Measurements from ENCODE around the gene ACADSB. TPM values are rescaled to one million over a fixed set of nuclear protein-coding genes. Genes with fewer than 3 reads are reported as not detected.
A peak's percentile ranks its signal among the peaks of the same experiment; 100 is the strongest.

Gene ACADSB
- total RNA-seq, 1 experiment from 2014 or later = 14.5 TPM

DNA sequence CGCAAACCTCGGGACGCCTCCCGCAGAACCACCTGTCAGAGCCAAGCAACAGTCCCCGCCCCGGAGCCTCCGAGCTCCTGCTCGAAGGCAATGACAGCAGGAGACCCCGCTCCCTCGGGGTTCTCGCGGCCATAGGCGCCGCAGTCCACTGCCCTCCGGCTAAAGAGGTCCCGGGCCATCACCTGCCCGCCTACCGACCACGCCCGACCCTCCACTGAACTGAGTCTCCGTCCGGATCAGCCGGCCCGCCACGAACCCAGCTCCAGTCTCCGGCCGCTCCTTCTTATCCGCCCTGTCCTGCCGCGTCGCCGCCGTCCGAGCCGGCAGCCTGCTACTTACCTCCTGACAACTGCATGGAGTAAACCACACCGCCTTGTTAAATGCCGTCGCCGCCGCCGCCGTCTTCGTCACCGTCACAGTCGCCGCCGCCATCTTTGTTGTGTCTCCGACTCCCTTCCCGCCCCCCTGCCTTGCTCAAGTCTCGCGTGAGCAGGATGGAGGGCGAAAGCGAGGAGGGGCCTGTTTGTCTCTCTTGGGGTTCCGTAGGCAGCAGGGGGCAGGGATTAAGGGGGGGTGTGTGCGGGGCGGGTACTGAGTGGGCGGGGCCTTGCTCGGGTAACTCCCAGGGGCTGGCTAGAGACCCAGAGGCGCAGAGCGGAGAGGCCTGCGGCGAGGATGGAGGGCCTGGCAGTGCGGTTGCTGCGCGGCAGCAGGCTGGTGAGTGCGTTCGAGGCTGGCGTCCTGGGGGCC, at the start of gene ACADSB, which contains the start of gene IKZF5 (continued):
- TF ChIP-seq CREM (CRISPR knock-in tag; IDR thresholded peaks at IDR 0.05) = no peak; the same call in 1 of the 2 replicates
- TF ChIP-seq GTF2I (CRISPR knock-in tag; conservative IDR thresholded peaks at IDR 0.05) = no peak
- peak; percentile 26; the same call in 1 of the 2 replicates for TF ChIP-seq ESRRA (CRISPR knock-in tag; IDR thresholded peaks at IDR 0.05; ENCODE audit: borderline replicate concordance)
- no peak for TF ChIP-seq ZNF263 (CRISPR knock-in tag; IDR thresholded peaks at IDR 0.05; ENCODE audit: low read depth)
- TF ChIP-seq NFE2L1 (CRISPR knock-in tag; IDR thresholded peaks at IDR 0.05) = no peak
- TF ChIP-seq, protein P1, sequence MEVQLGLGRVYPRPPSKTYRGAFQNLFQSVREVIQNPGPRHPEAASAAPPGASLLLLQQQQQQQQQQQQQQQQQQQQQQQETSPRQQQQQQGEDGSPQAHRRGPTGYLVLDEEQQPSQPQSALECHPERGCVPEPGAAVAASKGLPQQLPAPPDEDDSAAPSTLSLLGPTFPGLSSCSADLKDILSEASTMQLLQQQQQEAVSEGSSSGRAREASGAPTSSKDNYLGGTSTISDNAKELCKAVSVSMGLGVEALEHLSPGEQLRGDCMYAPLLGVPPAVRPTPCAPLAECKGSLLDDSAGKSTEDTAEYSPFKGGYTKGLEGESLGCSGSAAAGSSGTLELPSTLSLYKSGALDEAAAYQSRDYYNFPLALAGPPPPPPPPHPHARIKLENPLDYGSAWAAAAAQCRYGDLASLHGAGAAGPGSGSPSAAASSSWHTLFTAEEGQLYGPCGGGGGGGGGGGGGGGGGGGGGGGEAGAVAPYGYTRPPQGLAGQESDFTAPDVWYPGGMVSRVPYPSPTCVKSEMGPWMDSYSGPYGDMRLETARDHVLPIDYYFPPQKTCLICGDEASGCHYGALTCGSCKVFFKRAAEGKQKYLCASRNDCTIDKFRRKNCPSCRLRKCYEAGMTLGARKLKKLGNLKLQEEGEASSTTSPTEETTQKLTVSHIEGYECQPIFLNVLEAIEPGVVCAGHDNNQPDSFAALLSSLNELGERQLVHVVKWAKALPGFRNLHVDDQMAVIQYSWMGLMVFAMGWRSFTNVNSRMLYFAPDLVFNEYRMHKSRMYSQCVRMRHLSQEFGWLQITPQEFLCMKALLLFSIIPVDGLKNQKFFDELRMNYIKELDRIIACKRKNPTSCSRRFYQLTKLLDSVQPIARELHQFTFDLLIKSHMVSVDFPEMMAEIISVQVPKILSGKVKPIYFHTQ (CRISPR knock-in tag; IDR thresholded peaks at IDR 0.05) = no peak
- TF ChIP-seq, protein P2, sequence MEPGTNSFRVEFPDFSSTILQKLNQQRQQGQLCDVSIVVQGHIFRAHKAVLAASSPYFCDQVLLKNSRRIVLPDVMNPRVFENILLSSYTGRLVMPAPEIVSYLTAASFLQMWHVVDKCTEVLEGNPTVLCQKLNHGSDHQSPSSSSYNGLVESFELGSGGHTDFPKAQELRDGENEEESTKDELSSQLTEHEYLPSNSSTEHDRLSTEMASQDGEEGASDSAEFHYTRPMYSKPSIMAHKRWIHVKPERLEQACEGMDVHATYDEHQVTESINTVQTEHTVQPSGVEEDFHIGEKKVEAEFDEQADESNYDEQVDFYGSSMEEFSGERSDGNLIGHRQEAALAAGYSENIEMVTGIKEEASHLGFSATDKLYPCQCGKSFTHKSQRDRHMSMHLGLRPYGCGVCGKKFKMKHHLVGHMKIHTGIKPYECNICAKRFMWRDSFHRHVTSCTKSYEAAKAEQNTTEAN (CRISPR knock-in tag; IDR thresholded peaks at IDR 0.05) = no peak
- TF ChIP-seq, protein P3, sequence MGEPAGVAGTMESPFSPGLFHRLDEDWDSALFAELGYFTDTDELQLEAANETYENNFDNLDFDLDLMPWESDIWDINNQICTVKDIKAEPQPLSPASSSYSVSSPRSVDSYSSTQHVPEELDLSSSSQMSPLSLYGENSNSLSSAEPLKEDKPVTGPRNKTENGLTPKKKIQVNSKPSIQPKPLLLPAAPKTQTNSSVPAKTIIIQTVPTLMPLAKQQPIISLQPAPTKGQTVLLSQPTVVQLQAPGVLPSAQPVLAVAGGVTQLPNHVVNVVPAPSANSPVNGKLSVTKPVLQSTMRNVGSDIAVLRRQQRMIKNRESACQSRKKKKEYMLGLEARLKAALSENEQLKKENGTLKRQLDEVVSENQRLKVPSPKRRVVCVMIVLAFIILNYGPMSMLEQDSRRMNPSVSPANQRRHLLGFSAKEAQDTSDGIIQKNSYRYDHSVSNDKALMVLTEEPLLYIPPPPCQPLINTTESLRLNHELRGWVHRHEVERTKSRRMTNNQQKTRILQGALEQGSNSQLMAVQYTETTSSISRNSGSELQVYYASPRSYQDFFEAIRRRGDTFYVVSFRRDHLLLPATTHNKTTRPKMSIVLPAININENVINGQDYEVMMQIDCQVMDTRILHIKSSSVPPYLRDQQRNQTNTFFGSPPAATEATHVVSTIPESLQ (CRISPR knock-in tag; IDR thresholded peaks at IDR 0.05) = no peak
- TF ChIP-seq, protein P4, sequence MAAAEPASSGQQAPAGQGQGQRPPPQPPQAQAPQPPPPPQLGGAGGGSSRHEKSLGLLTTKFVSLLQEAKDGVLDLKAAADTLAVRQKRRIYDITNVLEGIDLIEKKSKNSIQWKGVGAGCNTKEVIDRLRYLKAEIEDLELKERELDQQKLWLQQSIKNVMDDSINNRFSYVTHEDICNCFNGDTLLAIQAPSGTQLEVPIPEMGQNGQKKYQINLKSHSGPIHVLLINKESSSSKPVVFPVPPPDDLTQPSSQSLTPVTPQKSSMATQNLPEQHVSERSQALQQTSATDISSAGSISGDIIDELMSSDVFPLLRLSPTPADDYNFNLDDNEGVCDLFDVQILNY (CRISPR knock-in tag; IDR thresholded peaks at IDR 0.05) = peak; percentile 91
- TF ChIP-seq, protein P5, sequence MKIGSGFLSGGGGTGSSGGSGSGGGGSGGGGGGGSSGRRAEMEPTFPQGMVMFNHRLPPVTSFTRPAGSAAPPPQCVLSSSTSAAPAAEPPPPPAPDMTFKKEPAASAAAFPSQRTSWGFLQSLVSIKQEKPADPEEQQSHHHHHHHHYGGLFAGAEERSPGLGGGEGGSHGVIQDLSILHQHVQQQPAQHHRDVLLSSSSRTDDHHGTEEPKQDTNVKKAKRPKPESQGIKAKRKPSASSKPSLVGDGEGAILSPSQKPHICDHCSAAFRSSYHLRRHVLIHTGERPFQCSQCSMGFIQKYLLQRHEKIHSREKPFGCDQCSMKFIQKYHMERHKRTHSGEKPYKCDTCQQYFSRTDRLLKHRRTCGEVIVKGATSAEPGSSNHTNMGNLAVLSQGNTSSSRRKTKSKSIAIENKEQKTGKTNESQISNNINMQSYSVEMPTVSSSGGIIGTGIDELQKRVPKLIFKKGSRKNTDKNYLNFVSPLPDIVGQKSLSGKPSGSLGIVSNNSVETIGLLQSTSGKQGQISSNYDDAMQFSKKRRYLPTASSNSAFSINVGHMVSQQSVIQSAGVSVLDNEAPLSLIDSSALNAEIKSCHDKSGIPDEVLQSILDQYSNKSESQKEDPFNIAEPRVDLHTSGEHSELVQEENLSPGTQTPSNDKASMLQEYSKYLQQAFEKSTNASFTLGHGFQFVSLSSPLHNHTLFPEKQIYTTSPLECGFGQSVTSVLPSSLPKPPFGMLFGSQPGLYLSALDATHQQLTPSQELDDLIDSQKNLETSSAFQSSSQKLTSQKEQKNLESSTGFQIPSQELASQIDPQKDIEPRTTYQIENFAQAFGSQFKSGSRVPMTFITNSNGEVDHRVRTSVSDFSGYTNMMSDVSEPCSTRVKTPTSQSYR (CRISPR knock-in tag; IDR thresholded peaks at IDR 0.05) = no peak
- no peak for TF ChIP-seq HMGA2 (CRISPR knock-in tag; IDR thresholded peaks at IDR 0.05)
- TF ChIP-seq PRRX2 (CRISPR knock-in tag; IDR thresholded peaks at IDR 0.05) = no peak
- TF ChIP-seq ZNF219 (CRISPR knock-in tag; IDR thresholded peaks at IDR 0.05; ENCODE audit: borderline replicate concordance) = no peak
- no peak for TF ChIP-seq NR2C2 (CRISPR knock-in tag; IDR thresholded peaks at IDR 0.05)
- TF ChIP-seq TP53 (CRISPR knock-in tag; IDR thresholded peaks at IDR 0.05) = peak; percentile 69; the same call in 1 of the 2 replicates
- TF ChIP-seq, protein P6, sequence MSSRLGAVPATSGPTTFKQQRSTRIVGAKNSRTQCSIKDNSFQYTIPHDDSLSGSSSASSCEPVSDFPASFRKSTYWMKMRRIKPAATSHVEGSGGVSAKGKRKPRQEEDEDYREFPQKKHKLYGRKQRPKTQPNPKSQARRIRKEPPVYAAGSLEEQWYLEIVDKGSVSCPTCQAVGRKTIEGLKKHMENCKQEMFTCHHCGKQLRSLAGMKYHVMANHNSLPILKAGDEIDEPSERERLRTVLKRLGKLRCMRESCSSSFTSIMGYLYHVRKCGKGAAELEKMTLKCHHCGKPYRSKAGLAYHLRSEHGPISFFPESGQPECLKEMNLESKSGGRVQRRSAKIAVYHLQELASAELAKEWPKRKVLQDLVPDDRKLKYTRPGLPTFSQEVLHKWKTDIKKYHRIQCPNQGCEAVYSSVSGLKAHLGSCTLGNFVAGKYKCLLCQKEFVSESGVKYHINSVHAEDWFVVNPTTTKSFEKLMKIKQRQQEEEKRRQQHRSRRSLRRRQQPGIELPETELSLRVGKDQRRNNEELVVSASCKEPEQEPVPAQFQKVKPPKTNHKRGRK (CRISPR knock-in tag; IDR thresholded peaks at IDR 0.05; ENCODE audit: borderline replicate concordance) = no peak
- TF ChIP-seq KAT7 (CRISPR knock-in tag; IDR thresholded peaks at IDR 0.05; ENCODE audit: borderline replicate concordance) = peak; percentile 27; the same call in 1 of the 2 replicates
- TF ChIP-seq ZNF317 (CRISPR knock-in tag; IDR thresholded peaks at IDR 0.05; ENCODE audit: borderline replicate concordance, low read depth) = no peak
- TF ChIP-seq TEAD1 (CRISPR knock-in tag; IDR thresholded peaks at IDR 0.05) = peak; percentile 86
- TF ChIP-seq MXD4 (CRISPR knock-in tag; IDR thresholded peaks at IDR 0.05; ENCODE audit: borderline replicate concordance) = no peak
- peak; percentile 58; the same call in 1 of the 2 replicates for TF ChIP-seq FOXP1 (CRISPR knock-in tag; IDR thresholded peaks at IDR 0.05; ENCODE audit: borderline replicate concordance)
- TF ChIP-seq, protein P7, sequence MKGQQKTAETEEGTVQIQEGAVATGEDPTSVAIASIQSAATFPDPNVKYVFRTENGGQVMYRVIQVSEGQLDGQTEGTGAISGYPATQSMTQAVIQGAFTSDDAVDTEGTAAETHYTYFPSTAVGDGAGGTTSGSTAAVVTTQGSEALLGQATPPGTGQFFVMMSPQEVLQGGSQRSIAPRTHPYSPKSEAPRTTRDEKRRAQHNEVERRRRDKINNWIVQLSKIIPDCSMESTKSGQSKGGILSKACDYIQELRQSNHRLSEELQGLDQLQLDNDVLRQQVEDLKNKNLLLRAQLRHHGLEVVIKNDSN (CRISPR knock-in tag; IDR thresholded peaks at IDR 0.05) = peak; percentile 17; the same call in 1 of the 2 replicates
- TF ChIP-seq, protein P8, sequence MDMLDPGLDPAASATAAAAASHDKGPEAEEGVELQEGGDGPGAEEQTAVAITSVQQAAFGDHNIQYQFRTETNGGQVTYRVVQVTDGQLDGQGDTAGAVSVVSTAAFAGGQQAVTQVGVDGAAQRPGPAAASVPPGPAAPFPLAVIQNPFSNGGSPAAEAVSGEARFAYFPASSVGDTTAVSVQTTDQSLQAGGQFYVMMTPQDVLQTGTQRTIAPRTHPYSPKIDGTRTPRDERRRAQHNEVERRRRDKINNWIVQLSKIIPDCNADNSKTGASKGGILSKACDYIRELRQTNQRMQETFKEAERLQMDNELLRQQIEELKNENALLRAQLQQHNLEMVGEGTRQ (CRISPR knock-in tag; IDR thresholded peaks at IDR 0.05) = no peak
- TF ChIP-seq CREB1 (CRISPR knock-in tag; IDR thresholded peaks at IDR 0.05) = no peak
